HG02759 (cell line): ENCODE results near the gene CRAMP1.
"Not testable (repeated sequence)": the region's sequence is repeated elsewhere in the genome, so short reads cannot be mapped to it uniquely, and the experiment has no call there.

ENCODE experiments used
- ATAC-seq: cut with Tn5 transposase; IDR thresholded peaks from one replicate; pipeline ENCODE4 v1.9.1; 2021; ENCODE audit warnings: mild to moderate bottlenecking, moderate library complexity; ENCODE audit not compliant: unreplicated experiment

The CRAMP1 gene

DNA sequence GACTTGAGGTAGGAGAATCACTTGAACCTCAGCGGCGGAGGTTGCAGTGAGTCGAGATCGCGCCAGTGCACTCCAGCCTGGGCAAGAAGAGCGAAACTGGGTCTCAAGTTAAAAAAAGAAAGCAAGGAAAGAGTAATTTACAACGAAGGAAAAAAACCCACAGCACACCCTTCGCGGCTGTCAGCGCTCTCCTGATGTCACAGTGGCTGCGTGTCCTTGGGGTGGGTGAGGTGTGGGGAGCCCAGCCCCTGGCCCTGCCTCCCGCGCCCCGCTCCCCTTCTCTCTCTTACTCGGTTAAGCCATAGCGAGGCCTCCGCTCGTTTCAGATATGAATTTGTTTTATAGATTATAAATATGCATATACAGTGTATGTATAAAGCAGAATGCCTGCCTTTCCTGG is 65.2 kb downstream of the CRAMP1 start:
- ATAC-seq: no peak

DNA sequence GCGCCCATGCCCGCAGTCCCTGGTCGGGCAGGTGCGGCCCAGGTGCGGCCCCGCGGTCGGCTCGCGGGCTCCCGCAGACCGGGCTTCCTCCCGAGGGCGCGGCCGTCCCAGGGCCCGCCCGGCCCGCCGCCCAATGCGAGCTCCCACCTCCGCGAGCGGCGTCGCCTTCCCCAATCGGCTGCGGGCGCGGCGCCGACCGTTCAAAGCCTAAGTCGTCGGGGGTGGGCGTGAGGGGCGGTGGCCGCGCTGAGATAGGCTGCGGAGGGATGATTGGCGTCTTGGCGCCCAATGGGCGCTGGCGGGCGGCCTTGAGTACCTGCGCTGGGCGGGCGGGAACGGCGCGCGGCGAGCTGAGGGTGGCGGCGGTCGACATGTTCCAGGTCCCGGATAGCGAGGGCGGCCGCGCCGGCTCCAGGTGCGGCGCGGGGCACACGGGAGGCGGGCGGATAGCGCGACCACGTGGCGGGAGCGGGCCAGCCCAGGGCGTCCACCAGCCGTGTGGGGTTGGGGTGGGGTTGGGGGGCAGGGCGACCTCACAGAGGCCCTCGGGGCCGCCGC is 65.9 kb downstream of the CRAMP1 start, which contains the start of gene JPT2:
TSS of gene JPT2 (plus strand) at position 338 of the 558 bp plus-strand sequence. CDS start at position 372, 34 bp downstream.
- ATAC-seq: peak; percentile 95

DNA sequence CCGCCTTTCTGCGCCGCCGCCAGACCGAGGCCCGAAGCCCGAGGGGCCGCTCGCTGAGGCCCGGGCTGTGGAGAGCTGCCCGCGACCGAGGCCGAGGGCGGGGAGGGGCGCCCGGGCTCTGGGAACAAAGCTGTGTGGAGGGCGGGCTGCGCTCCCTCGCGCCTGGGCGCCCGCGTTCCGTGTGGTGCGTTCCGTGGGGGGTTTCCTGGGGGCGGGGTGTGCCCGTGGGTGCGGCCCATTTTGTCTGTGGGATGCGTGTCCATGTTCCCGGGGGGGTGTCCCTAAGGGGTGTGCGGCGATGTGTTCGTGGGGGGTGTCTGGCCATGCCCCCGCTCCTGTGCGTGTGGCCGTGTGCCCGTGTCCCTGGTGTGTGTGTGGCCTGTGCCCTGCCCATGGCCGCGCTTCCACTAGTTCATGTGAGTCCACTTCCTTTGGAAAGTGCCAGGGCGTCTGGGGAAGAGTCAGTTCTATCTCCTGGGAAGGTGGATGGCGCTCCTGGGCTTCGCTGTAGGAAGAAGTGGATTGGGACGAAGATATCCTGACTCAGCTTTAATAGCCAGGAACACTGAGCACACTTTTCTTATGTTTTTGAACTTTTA is 66.4 kb downstream of the CRAMP1 start:
- ATAC-seq: peak; percentile 17

DNA sequence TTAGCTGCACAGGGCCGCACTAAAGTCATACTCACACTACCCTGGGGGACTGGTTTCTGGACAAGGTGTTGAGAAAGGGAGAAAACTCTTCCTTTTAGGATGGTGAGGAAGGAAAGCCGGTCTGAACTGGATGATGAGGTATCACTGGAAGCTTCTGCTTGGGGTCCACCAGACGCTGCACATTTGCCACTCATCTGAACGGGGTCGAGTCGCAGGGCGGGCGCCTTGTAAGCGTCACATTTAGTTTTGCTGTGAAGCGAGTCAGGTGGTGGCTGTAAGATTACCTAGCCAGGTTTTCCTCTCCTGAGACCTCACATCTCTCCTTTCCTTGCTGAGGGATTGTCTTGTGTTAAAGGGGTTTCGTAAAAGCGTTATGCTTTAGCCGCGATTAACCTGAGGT is 68.2 kb downstream of the CRAMP1 start:
- ATAC-seq: no peak

DNA sequence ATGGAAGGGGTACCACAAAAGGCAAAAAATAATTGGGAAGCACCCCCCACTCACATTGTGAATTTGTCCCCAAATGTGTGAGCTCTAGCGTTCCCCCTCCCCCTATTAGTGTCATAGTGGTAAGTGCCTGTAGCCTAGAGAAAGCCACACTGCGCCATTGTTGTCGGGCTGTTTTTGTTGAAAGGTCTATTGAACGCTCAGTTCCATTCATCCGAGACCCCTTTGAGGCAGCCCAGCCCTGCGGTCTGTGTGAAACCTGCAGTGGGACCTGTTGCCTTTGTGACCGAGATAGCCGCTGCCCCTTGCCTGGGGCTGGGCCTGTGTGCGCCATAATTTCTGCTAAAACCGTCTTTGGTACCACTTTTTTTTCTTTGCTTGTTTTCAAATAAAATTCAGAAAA is 68.9 kb downstream of the CRAMP1 start:
- ATAC-seq: no peak

DNA sequence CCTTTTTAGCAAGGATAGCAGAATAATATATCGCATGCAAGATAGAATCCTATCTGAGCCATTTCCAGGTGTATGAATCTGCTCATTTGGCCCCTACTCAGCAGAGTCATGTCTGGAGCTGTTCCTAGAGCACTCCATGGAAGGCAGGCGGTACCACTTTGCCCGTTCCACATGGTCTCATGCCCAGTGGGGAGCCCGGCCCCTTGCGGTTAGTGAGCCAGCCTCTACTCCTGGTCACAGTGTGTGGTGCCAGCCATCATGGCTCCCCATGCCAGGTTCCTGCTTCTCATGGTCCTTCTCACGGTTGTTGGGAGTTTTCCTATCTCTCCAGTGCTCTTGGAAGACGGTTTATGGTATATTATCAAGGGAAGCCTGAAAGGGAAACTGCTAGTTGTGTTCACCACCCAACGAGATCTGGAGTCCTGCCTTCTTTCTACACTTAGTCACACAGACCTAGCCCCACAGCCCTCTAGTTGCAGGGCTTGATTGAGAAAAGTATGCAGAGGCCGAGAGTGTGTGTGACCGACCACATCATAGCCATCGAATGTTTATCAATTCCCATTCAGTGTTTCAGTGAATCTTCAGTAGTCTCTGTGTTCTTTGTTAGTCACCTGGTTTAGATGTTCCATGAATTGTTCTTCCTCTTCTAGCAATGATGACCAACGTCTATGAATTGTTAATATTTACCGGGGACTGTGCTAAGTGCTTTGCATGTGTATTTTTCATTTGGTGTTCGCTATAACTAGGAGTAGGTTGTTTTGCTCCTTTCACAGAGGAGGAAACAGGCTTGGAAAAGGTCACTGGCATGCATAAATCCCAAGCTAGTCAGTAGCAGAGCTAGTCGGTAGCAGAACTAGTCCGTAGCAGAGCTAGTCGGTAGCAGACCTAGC is 75.5 kb downstream of the CRAMP1 start:
- ATAC-seq: no peak

DNA sequence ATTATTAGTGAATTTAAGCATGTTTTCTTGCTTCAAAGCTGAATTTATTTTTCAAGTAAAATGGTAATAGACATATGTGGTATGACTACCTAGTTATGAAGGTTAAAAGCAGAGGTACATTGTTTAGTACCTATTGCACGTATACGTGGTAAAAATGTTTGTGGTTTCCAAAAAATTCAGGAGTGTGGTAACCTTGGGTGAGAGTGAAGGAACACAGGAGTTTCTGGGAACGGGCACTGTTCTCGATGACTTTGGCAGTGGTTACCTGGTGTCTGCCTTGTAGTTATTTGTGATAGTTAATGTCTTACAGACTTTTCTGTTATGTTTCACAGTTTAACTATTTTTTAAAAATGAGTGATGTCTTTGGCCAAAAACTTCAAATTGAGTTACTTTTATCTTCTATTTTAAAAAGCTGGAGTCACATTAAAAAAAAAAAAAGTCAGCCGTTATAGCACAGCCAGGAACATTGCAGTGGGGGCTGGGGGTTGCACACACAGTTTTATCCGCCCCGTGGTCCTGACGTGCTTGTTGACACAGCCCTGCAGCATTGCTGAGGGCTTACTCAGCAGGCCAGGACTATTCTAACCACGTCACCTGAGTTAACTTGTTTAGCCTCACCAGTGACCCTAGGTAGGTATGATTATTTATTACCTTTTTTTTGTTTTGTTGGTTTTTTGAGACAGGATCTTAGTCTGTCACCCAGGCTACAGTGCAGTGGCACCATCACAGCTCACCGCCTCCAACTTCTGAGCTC is 76.8 kb downstream of the CRAMP1 start:
- ATAC-seq: no peak

DNA sequence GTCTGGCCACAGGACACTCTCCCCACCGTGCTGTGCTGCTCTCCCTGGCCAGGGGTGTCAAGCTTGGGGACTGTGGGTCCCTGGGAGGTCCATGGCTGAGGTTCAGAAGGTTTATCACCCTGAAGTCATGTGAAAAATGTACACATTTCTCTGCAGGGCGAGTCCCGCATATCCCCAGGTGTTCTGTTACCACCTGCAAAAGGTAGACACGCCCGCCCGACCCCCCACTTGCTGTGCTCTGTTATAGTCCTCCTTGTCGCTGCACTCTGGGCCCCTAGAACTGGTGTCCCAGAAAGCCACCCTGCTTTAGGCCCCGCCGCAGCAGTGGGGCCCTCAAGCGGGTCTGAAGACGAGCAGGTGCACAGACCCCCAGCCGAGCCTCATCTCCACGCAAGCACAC is 77.7 kb downstream of the CRAMP1 start:
- no peak for ATAC-seq

DNA sequence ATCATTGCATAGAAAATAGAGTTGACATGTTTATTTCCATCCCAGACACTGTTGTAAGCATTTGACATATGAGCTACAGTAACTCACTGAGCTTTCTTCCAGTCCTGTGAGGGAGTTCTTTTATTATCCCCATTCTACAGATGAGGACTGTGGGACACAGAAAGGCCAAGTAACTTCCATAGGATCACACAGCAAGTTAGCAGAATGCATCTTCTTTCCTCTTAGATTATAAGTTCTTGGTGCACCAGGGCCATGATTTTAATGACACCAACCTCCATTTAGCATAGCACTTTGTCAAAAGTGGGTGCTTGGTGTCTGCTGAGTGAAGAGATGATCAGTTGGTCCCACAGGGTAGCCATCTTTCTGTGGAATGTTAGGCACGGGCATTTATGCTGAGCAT is 78.7 kb downstream of the CRAMP1 start:
- ATAC-seq: no peak

DNA sequence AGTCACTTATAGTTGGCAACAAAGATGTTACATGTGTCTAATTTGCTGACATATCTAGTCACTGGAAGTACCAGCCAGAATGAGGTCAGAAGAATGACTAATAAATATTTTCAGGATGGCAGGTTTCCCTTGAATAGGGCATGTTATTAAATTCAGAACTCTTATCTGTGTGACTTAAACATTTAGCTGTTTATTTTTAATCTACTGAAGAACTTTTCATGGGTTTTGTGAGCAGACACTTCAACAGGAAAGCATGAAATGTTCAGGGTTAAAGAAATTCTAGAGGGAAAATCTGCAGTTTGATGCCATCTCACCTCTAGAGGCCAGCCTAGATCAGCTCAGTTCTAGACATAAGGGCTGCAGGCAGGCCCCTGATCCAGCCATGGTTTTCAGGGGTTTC is 79.1 kb downstream of the CRAMP1 start:
- no peak for ATAC-seq

DNA sequence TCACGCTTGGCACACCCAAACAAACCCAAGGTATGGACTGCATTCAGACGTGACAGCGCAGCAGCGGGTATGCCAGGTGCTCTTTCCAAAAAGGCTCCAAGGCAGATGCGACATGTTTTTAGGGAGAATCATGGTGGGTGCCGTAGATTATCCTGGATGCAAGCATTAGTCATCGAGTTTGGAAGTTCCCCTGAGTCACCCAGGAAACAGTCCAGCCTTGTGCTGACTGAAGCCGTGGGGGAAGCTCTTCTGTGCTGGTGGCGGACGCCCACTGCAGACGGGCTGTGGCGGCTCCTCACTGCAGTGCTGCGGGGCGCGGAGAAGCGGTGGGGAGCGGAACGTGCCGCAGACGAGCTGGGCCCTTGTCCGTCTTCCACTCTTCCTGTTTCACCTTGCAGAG is 79.8 kb downstream of the CRAMP1 start:
- no peak for ATAC-seq

DNA sequence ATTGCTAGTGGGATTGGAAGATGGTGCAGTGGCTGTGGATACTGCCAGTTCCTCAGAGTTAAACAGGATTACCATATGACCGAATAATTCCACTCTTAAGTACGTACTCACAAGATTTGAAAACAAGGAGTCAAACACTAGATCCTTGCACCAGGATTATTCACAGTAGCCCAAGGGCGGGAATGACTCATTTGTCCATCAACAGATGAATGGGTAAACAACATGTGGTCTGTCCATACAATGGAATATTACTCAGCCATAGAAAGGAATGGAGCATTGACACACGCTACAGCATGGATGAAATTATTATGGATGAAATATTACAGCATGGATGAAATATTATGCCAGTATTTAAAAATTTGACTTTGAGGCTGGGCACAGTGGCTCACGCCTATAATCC is 84.7 kb downstream of the CRAMP1 start:
- no peak for ATAC-seq

DNA sequence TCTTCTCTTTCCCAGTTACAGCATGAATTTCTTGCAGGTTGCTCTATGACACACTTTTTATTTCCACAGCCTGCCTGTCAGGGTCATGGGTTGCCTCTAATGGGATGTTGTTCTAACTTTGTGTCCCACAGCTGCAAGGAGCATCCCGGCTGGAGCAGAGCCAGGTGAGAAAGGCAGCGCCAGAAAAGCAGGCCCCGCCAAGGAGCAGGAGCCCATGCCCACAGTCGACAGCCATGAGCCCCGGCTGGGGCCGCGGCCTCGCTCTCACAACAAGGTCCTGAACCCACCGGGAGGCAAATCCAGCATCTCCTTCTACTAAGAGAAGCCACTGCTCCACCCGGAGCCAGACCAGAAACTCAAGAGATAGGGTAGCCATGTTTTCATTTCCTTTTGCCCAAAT is 86.5 kb downstream of the CRAMP1 start:
- no peak for ATAC-seq

DNA sequence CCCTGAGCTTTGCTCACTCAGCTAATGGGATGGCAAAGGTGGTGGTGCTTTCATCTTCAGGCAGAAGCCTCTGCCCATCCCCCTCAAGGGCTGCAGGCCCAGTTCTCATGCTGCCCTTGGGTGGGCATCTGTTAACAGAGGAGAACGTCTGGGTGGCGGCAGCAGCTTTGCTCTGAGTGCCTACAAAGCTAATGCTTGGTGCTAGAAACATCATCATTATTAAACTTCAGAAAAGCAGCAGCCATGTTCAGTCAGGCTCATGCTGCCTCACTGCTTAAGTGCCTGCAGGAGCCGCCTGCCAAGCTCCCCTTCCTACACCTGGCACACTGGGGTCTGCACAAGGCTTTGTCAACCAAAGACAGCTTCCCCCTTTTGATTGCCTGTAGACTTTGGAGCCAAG is 88.1 kb downstream of the CRAMP1 start:
- no peak for ATAC-seq

DNA sequence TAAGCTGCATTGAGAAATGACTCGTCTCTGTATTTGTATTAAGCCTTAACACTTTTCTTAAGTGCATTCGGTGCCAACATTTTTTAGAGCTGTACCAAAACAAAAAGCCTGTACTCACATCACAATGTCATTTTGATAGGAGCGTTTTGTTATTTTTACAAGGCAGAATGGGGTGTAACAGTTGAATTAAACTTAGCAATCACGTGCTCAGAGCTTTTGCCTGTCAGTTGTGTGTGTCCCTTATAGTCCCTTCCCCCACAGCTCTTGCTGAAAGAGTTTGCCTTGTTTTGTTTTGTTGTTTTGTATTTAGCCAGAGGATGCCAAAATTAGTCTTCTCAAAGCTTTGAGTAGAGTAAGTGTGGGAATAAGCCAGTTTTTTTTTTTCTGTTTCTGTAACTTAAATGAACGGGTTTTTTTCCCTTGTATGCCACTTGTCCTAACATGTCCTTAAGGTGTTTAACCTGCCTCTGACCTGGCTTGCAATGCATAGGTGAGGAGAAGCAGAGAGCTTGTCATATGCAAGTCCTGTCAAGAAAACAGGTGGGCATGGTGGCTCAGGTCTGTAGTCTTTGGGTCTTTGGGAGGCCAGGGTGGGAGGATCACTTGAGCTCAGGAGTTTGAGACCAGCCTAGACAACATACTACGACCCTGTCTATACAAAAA is 89.2 kb downstream of the CRAMP1 start:
- ATAC-seq: no peak

DNA sequence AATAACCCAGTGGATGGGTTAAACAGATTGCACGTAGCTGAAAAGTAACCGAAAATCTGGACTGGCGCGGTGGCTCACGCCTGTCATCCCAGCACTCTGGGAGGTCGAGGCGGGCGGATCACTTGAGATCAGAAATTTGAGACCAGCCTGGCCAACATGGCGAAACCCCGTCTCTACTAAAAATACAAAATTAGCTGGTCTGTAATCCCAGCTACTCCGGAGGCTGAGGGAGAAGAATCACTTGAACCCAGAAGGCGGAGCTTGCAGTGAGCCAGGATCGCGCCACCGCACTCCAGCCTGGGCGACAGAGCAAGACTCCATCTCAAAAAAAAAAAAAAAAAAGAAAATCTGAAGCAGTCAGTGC is 93.1 kb downstream of the CRAMP1 start:
- ATAC-seq: not testable (repeated sequence)

DNA sequence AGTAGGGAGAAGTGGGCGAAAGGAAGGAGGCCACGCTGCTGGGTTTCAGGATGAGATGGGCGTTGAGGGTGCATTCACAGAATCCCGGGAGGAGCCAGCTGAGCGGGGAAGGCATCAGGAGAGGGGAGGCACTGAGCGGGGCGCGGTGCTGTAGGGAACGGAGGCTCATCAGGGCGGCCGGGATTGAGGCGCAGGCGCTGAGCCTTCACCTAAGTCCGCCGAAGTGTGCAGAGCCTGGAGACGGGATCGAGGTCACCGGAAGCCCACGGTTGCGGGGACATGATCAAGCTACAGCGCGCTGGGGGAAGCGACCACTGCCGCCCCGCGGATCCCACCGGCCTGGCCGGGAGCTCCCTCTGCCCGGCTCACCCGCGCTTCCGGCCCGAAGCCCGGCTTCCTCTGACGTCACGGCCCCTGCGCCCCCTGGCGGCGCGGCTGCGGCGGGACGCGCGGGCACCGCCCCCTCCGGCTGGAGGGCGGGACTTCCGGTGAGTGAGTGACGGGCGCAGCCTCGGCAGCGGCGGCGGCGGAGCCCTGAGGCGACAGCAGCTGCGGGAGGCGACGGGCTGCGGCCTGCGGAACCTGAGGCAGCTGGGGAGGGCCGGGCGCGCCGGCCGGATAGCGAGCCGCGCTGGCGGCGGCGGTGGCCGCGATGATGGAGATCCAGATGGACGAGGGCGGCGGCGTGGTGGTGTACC is 93.7 kb downstream of the CRAMP1 start, which contains the start of gene MAPK8IP3:
TSS of gene MAPK8IP3 (plus strand) at position 508 of the 698 bp plus-strand sequence. CDS start at position 653, 145 bp downstream.
- peak; percentile 87 for ATAC-seq

DNA sequence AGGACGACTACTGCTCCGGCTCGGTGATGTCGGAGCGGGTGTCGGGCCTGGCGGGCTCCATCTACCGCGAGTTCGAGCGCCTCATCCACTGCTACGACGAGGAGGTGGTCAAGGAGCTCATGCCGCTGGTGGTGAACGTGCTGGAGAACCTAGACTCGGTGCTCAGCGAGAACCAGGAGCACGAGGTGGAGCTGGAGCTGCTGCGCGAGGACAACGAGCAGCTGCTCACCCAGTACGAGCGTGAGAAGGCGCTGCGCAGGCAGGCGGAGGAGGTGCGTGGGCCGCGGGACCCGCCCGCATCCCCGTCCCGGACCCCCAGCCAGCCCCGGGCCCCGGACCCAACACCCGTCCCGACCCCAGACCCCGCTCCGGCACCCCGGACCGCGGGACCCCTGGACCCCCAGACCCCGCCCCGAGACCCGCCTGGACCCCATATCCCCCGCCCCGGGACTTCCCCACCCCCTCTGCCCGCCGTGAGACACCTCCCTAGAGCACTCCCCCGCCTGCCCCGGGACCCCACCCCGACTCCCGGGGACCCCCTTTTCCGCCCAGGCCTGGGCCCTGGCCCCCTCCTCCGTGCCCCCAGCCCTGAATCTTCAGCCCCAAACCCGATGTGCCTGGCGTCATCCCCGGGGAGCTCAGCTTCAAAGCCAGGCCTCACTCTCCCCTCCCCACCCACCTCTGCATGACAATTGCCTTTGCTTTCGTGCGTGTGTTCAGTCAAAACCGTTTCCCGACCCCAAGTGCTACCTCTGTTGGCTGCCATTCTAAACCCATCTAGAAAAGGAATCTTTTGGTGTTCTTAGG is 94.4 kb downstream of the CRAMP1 start:
- ATAC-seq: peak; percentile 29

DNA sequence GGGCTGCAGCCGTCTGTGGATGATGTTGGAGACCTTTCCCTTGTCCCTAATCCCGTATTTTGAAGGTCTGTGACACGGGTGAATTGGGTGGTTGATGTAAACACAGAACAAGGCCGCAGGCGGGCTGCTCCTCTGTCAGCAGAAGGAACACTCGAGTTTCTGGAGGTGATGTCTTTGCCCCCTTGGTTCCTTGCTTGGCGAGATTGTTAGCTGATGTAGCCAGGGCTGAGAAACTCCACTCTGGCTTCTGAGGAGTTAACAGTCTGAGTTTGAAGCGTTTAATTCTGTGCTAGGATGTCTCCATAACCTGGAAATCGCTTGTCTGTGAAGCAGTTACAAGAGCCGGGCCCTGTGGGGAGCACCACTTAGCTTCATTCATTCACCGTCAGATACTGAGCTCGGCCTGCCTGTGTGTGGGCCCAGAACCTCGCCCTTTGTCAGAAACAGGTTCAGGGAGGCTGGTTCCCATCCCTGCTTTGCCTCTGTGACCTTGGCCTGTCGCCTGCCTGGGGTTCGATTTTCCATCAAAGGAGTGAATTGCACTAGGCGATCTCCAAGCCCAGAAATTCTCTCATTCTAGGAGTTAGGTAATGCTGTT is 95.1 kb downstream of the CRAMP1 start:
- no peak for ATAC-seq
